H1 (cell line): ENCODE measurements around the gene SYNJ2BP. TPM values are rescaled to one million over a fixed set of nuclear protein-coding genes. Genes with fewer than 3 reads are reported as not detected.
"Not testable (repeated sequence)": the region's sequence is repeated elsewhere in the genome, so short reads cannot be mapped to it uniquely, and the experiment has no call there.

Source experiments
- CTCF ChIA-PET: fragments of 300-600 bp; sonication (Branson Sonifier 250); formaldehyde crosslinking; loops from one replicate; lab custom pipeline; 2021; ENCODE audit not compliant: partially characterized antibody; lab: Charles Lee
- POLR2A ChIA-PET: fragments of 300-600 bp; sonication (Branson Sonifier 250); formaldehyde crosslinking; loops from one replicate; lab custom pipeline; 2021; ENCODE audit warnings: inconsistent platforms; ENCODE audit not compliant: partially characterized antibody; lab: Charles Lee
- DNase-seq, 2 experiments: peaks; one replicate each; pipeline versions ENCODE4 v3.0.0 to v3.0.0-alpha.2; 2010 to 2022; ENCODE audit warnings: low spot score in 2 of 2, low read depth in 1 of 2, mixed read lengths in 1 of 2
- FAIRE-seq: peaks from 2 replicates; lab custom pipeline; 2011; peaks lifted over from hg19 to GRCh38; lab: Jason Lieb, UNC
- H2AFZ ChIP-seq: 2 replicates; pipeline ENCODE4 v1.8.1; 2012; ENCODE audit warnings: low read length, inconsistent platforms
- H2AK5ac ChIP-seq: 2 replicates; pipeline ENCODE4 v1.6.1; 2013; ENCODE audit warnings: low read depth, low read length
- H2BK120ac ChIP-seq: replicated peaks from 2 replicates; pipeline ENCODE3; 2013; ENCODE audit warnings: low read depth, low read length, inconsistent platforms
- H2BK12ac ChIP-seq: 2 replicates; pipeline ENCODE4 v1.6.1; 2013; ENCODE audit warnings: low read depth, low read length
- H2BK15ac ChIP-seq: 2 replicates; pipeline ENCODE4 v1.6.1; 2013; ENCODE audit warnings: low read length
- H2BK20ac ChIP-seq: 2 replicates; pipeline ENCODE4 v1.6.1; 2013; ENCODE audit warnings: low read length
- H2BK5ac ChIP-seq: 2 replicates; pipeline ENCODE4 v1.6.1; 2013; ENCODE audit warnings: low read depth, low read length
- H3K14ac ChIP-seq: 2 replicates; pipeline ENCODE4 v1.6.1; 2013; ENCODE audit warnings: inconsistent platforms; ENCODE audit not compliant: insufficient read length
- H3K18ac ChIP-seq: 2 replicates; pipeline ENCODE4 v1.6.1; 2013; ENCODE audit warnings: low read length; ENCODE audit errors: extremely low read depth
- H3K23ac ChIP-seq: 2 replicates; pipeline ENCODE4 v1.6.1; 2013; ENCODE audit warnings: inconsistent platforms; ENCODE audit not compliant: insufficient read length
- H3K23me2 ChIP-seq: 2 replicates; pipeline ENCODE4 v1.6.1; 2013; ENCODE audit warnings: low read depth, low read length
- H3K27ac ChIP-seq: 2 replicates; pipeline ENCODE4 v1.6.1; 2011; ENCODE audit warnings: low read depth, low read length, inconsistent platforms
- H3K27me3 ChIP-seq, 4 experiments: replicated peaks in 1 of 4; 1 replicate in 1 of 4; 2 replicates in 3 of 4; pipeline versions ENCODE4 v1.6.1 to v1.8.1; 2011 to 2013; ENCODE audit warnings: low read length in 3 of 4, mild to moderate bottlenecking in 3 of 4, inconsistent platforms in 2 of 4, mixed read lengths in 2 of 4, moderate library complexity in 1 of 4; ENCODE audit not compliant: control insufficient read depth in 3 of 4, insufficient read depth in 3 of 4; ENCODE audit errors: extremely low read depth in 1 of 4
- H3K36me3 ChIP-seq, 4 experiments: 2 replicates each; pipeline versions ENCODE4 v1.6.1 to v1.8.1; 2011 to 2013; ENCODE audit warnings: mild to moderate bottlenecking in 4 of 4, low read length in 3 of 4, moderate library complexity in 2 of 4, control low read depth in 1 of 4, inconsistent platforms in 1 of 4; ENCODE audit not compliant: insufficient read depth in 4 of 4, control insufficient read depth in 2 of 4
- H3K4ac ChIP-seq: replicated peaks from 2 replicates; pipeline ENCODE3; 2013; ENCODE audit warnings: low read length, low read depth, mixed read lengths, inconsistent platforms; ENCODE audit not compliant: insufficient read length
- H3K4me1 ChIP-seq, 4 experiments: replicated peaks in 1 of 4; 1 replicate in 1 of 4; 2 replicates in 3 of 4; pipeline versions ENCODE4 v1.6.1 to v1.8.1; 2011 to 2013; ENCODE audit warnings: low read length in 3 of 4, inconsistent platforms in 2 of 4, mixed read lengths in 1 of 4; ENCODE audit not compliant: insufficient read depth in 4 of 4, control insufficient read depth in 3 of 4
- H3K4me2 ChIP-seq, 2 experiments: 2 replicates each; pipeline versions ENCODE4 v1.6.1 to v1.8.1; 2011 to 2013; ENCODE audit warnings: low read depth in 2 of 2, low read length in 2 of 2, control low read depth in 1 of 2, inconsistent platforms in 1 of 2, mild to moderate bottlenecking in 1 of 2; ENCODE audit not compliant: insufficient read depth in 1 of 2
- H3K4me3 ChIP-seq, 4 experiments: fragments of 200-600, 300-600 bp in 1 of 4; sonication (generic), shearing (Covaris generic), sonication (Bioruptor Twin) in 1 of 4; 2 replicates each; pipeline versions ENCODE4 v1.5.1 to v1.8.1; 2011 to 2016; ENCODE audit warnings: low read length in 4 of 4, low read depth in 3 of 4, control low read depth in 2 of 4, inconsistent platforms in 2 of 4, mild to moderate bottlenecking in 2 of 4, mixed read lengths in 1 of 4, moderate library complexity in 1 of 4; ENCODE audit not compliant: insufficient read depth in 2 of 4; ENCODE audit errors: extremely low read depth in 1 of 4
- H3K56ac ChIP-seq: replicated peaks from 2 replicates; pipeline ENCODE3; 2013; ENCODE audit warnings: low read depth, mild to moderate bottlenecking, mixed read lengths, low read length, inconsistent platforms; ENCODE audit not compliant: insufficient read length
- H3K79me1 ChIP-seq: 2 replicates; pipeline ENCODE4 v1.6.1; 2013; ENCODE audit warnings: low read depth, low read length, control low read depth
- H3K79me2 ChIP-seq, 2 experiments: 2 replicates each; pipeline versions ENCODE4 v1.6.1 to v1.8.1; 2012 to 2013; ENCODE audit warnings: low read length in 2 of 2, mild to moderate bottlenecking in 2 of 2, inconsistent platforms in 1 of 2; ENCODE audit not compliant: insufficient read depth in 2 of 2, control insufficient read depth in 1 of 2
- H3K9ac ChIP-seq, 4 experiments: replicated peaks in 1 of 4; 1 replicate in 1 of 4; 2 replicates in 3 of 4; pipeline versions ENCODE4 v1.6.1 to v1.8.1; 2011 to 2013; ENCODE audit warnings: low read depth in 3 of 4, low read length in 3 of 4, control low read depth in 2 of 4, mild to moderate bottlenecking in 2 of 4, moderate library complexity in 2 of 4, inconsistent platforms in 1 of 4; ENCODE audit errors: extremely low read depth in 1 of 4
- H3K9me3 ChIP-seq, 2 experiments: 2 replicates each; pipeline versions ENCODE4 v1.6.1 to v1.8.1; 2012 to 2013; ENCODE audit warnings: mild to moderate bottlenecking in 2 of 2, moderate library complexity in 2 of 2, control low read depth in 1 of 2, inconsistent platforms in 1 of 2, low read depth in 1 of 2, low read length in 1 of 2, mixed read lengths in 1 of 2; ENCODE audit not compliant: insufficient read depth in 2 of 2
- H4K20me1 ChIP-seq, 2 experiments: replicated peaks in 1 of 2; 2 replicates each; pipeline versions ENCODE3 to v1.8.1; 2011 to 2013; ENCODE audit warnings: inconsistent platforms in 2 of 2, low read length in 2 of 2, mild to moderate bottlenecking in 1 of 2; ENCODE audit not compliant: insufficient read depth in 2 of 2, control insufficient read depth in 1 of 2
- H4K5ac ChIP-seq: 2 replicates; pipeline ENCODE4 v1.6.1; 2013; ENCODE audit warnings: low read length, low read depth, mixed read lengths, inconsistent platforms; ENCODE audit not compliant: insufficient read length
- H4K8ac ChIP-seq: 2 replicates; pipeline ENCODE4 v1.8.0; 2013; ENCODE audit warnings: mild to moderate bottlenecking, moderate library complexity, low read length, inconsistent platforms; ENCODE audit not compliant: insufficient read depth; ENCODE audit errors: extremely low read depth
- H4K91ac ChIP-seq: replicated peaks from 2 replicates; pipeline ENCODE3; 2013; ENCODE audit warnings: low read length, mixed read lengths, inconsistent platforms; ENCODE audit not compliant: insufficient read length
- whole genome bisulfite sequencing, 2 experiments: shearing (Covaris generic) in 1 of 2; methylation state at CpG; one replicate each; pipeline versions ENCODE4 v1.1.6 to v1.1.7; 2013 to 2015; ENCODE audit warnings: low lambda C conversion rate in 2 of 2, mixed read lengths in 2 of 2, inconsistent platforms in 1 of 2, low coverage in 1 of 2, missing lambda C conversion rate in 1 of 2; ENCODE audit not compliant: insufficient replicate concordance in 2 of 2, insufficient coverage in 1 of 2, insufficient read length in 1 of 2; ENCODE audit errors: extremely low coverage in 1 of 2, missing lambda C conversion rate in 1 of 2; 5-methylcytosine and 5-hydroxymethylcytosine counted together
- polyA plus RNA-seq, 7 experiments: library from polyadenylated mRNA; depleted of rRNA in 3 of 7; stranded (reverse) in 5 of 7; unstranded in 2 of 7; fragments of >200 nt in 5 of 7; fragments of 200-250 nt in 2 of 7; gene quantifications; 1 replicate in 5 of 7; 2 replicates in 1 of 7; 4 replicates in 1 of 7; pipeline versions ENCODE4 v1.2.1 to v1.2.3, GENCODE V29; 2011 to 2013; ENCODE audit warnings: missing spikeins in 2 of 7, mixed read lengths in 2 of 7
- total RNA-seq: library from RNA; stranded (reverse); fragmentation: NEBNext Ultra II Directional; extraction: Animal tissue kit (Norgen Biotek cat#: 25700); gene quantifications from 2 replicates; pipeline ENCODE4 v1.2.1, GENCODE V29; 2021

The SYNJ2BP gene
- total and polyA plus RNA-seq, 2 of the 8 experiments (the other 6 are each of a cell fraction or from before 2014, with no cell fraction given): 9.6 to 30.6 TPM

GRCh38 chr14:70406216-70406615 lies 10.7 kb downstream of the SYNJ2BP start:
- H3K9ac ChIP-seq, H4K91ac ChIP-seq, FAIRE-seq, H3K14ac ChIP-seq, H3K4me3 ChIP-seq, H2BK120ac ChIP-seq, H3K23me2 ChIP-seq, H3K4me2 ChIP-seq, POLR2A ChIA-PET, H3K9me3 ChIP-seq, H3K56ac ChIP-seq, H4K20me1 ChIP-seq, H2BK5ac ChIP-seq, H3K27ac ChIP-seq, H3K18ac ChIP-seq, H3K79me1 ChIP-seq, H2AFZ ChIP-seq, H2BK20ac ChIP-seq, H3K4ac ChIP-seq, H3K36me3 ChIP-seq, CTCF ChIA-PET, DNase-seq, H2AK5ac ChIP-seq, H4K8ac ChIP-seq, H2BK12ac ChIP-seq, H3K27me3 ChIP-seq, H4K5ac ChIP-seq, H2BK15ac ChIP-seq, H3K23ac ChIP-seq: not testable (repeated sequence)
- peaks cover 0 to 13% (median 5%) of the 10 kb centered on the region in 4 experiments; a peak in 5 of 7 replicates for H3K4me1 ChIP-seq
- 95% methylated on average over 4 of the region's 4 CpGs; no CpG with 5 or more reads in 1 of the 2 experiments for WGBS, 2 experiments
- H3K79me2 ChIP-seq: peaks cover 0 to 47% of the 10 kb centered on the region in 2 experiments; a peak in 2 of 4 replicates
